DMS114 treated with DMSO at 0.1 percent for 48 hours (cell line): ENCODE results near the gene OR51B6.
"Not testable (repeated sequence)": the region's sequence is repeated elsewhere in the genome, so short reads cannot be mapped to it uniquely, and the experiment has no call there.

Experiments used
- DNase-seq: peaks from one replicate; lab custom pipeline; 2025; ENCODE audit not compliant: unreplicated experiment; lab: John Stamatoyannopoulos, UW

OR51B6 gene

DNA sequence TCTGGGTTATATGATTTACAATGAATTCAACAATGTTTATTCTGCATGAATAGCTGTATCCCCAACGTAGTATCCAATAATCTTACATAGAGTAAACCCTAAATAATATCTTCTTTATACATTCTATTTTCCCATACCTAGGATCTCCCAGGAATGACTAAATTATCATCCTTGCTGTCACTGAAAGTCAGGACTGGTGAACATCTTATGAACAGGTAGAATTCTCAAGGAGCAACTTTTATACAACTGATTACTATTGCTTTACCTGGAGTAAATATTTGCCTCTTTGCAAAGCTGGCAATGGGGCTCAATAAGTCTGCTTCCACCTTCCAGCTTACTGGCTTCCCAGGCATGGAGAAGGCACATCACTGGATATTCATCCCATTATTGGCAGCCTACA, at the start of gene OR51B6:
TSS of gene OR51B6 (plus strand) at position 301 of the 400 bp plus-strand sequence. CDS start at position 301, 0 bp downstream.
- no peak for DNase-seq

DNA sequence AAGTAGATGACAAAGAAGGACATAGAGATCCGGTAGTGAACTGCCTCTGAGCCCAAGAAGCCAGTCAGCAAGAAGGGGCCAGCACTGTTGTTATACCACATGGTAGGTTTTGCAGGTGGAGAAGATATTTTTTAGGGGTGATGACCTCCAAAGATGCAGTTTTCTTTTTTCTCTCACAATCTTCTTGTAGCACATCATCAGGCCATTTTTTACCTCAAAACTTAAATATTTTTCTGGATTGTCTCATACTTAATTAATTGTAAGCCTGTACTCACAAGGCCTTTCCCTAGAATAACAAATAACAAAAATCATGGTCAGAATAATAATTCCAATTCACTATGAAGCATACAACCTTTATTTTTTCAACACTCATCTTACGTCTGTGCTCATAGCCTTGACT, 49.5 kb upstream of the OR51B6 start, which contains the start of gene OR51B4:
TSS of gene OR51B4 (minus strand) at position 101 of the 400 bp plus-strand sequence. CDS start at position 101, 0 bp downstream.
- no peak for DNase-seq

- DNase-seq: no peak
These were observed 47.7 kb upstream of the OR51B6 start for GRCh38 chr11:5303626-5304025.

DNA sequence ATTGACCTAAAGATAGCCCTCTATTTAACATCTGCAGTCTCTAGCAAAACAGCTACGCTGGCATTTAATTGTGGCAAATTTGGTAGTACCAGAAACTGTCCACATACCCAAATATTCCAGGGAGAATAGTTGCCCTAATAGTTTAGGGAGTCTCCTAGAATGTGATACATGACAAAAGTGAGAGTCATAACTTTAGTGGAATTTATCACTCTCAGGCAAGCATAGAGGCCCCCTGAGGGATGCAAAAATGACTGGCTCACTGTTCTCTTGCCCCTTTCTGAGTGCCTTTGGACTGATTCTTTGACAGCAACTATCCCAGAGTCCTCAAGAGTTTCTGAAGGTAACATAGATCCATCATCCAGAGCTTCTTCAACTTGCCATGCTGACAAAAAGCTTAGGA, 47.3 kb upstream of the OR51B6 start:
- DNase-seq: no peak

GRCh38 chr11:5307256-5308019, 43.9 kb upstream of the OR51B6 start:
- no peak for DNase-seq

- DNase-seq: no peak
These were observed 40.9 kb upstream of the OR51B6 start for GRCh38 chr11:5310423-5310822.

DNA sequence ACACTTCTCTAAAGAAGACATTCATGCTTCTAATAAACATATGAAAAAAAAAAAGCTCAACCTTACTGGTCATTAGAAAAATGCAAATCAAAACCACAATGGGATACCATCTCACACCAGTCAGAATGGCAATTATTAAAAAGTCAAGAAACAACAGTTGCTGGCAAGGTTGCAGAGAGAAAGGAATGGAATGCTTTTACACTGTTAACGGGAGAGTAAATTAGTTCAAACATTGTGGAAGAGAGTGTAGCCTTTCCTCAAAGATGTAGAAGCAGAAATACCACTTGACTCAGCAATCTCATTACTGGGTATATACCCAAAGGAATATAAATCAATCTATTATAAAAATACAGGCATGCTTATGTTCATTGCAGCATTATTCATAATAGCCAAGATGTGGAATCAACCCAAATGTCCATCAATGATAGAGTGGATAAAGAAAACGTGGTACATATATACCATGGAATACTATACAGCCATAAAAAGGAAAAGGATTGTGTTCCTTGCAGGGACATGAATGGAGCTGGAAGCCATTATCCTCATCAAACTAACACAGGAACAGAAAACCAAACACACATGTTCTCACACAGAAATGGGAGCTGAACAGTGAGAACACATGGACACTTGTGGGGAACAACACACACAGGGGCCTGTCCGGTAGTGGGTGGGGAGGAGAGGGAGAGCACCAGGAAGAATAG, 37.8 kb upstream of the OR51B6 start:
- DNase-seq: not testable (repeated sequence)

DNA sequence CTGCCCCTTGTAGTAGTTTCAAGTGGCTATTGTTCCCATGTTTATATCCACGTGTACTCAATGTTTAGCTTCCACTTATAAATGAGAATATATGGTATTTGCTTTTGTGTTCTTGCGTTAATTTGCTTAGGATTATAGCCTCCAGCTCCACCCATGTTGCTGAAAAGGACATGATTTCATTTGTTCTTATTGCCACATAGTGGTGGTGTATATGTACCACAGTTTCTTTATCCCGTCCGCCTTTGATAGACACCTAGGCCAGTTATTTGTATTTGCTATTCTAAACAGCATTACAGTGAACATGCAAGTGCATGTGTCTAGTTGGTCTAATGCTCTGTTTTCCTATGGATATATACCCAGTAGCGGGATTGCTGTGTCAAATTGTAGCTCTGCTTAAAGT, 34.0 kb upstream of the OR51B6 start:
- no peak for DNase-seq

DNA sequence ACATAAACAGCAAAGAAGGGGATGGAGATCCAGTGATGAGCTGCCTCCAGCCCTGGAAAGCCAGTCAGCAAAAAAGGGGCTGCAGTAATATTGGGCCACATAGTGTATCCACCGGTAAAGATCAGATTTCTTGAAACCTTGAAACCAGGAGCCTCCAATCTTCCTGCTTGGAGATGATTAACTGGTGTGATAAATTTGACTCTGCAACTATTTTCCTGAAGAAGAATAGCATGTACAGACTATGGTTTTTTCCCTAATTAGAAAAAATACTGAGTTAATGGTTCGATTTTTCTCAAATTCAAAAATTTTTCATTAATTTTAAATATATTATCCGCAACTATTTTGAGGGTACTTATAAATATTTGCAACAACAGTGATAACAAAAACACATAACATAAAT, 27.1 kb upstream of the OR51B6 start, which contains the start of gene OR51B2:
TSS of gene OR51B2 (minus strand) at position 101 of the 400 bp plus-strand sequence. CDS start at position 101, 0 bp downstream.
- no peak for DNase-seq

GRCh38 chr11:5335170-5335569, 16.1 kb upstream of the OR51B6 start:
- DNase-seq: no peak

DNA sequence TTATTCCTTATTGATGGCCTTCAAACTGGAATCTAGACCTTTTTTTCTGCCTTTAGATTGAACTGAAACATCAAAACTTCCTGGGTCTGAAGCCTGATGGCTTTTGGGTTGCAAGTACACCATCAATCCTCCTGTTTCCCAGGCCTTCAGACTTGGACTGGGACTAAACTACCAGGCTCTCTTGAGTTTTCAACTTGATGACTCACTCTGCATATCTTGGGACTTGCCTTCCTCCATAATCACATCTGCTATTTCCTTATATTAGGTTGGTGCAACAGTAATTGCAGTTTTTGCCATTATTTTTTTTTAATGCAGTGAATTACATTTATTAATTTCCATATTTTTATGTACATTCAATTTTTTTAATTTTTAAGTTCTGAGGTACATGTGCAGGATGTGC, 15.0 kb upstream of the OR51B6 start:
- no peak for DNase-seq

GRCh38 chr11:5337253-5337652, 14.1 kb upstream of the OR51B6 start:
- not testable (repeated sequence) for DNase-seq

DNA sequence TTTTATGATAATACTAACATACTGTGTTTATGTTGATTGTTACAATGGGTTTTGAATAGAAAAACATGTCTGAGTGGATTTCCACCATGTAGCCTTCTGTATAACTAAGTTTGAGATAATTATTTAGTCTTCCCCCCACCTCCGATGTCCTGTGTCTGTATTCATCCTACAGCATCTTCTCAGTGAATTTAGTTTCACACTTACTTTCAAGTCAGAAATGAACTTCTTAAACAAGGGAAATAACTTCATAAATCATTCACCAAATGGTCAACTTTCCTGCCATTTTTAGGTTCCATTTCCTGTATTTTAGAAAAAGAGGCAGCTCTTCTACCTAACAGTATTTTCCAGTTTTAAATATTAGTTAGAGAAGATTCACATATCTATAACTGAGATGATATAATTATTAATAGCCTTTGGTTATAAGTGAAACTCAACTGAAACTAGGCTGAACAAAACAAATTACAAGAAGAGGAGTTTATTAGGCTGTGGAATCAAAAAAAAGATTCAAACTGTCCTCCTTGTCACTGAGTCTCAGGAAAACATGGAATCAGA, 11.5 kb upstream of the OR51B6 start:
- DNase-seq: no peak

- no peak for DNase-seq
These were observed 7.6 kb upstream of the OR51B6 start, which contains the start of gene OR51B5 for GRCh38 chr11:5343474-5344335. TSS of gene OR51B5 (minus strand) at chr11:5343524. CDS start at chr11:5343524, 0 bp downstream.

- DNase-seq: no peak
These were observed 5.5 kb upstream of the OR51B6 start for GRCh38 chr11:5345831-5346230.

DNA sequence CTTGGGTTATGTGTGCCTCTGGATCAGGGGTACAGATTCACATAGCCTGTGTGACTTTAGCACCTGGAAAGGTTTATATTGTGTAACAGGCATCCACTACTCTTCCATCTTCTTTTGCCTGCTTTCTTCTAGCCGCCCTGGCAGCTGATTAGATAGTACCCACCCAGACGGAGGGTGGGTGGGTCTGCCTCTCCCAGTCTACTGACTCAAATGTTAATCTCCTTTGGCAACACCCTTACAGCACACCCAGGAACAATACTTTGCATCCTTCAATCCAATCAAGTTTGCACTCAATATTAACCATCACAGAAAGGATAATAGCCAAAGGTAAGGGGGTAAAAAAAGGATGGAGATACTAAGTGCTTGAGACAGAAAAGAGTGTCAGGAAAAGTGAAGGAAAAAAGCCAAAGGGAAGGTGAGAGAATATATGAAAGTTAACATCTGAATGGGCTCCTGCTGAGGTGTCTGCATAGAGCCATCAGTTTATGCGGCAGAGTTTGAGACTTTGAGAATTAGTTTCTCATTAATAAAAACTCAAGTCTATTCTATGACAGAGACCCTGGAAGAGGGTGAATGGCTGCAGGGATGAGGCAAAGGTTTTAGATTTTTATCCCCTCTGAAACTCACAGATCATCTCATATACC, 2.6 kb upstream of the OR51B6 start:
- DNase-seq: no peak

GRCh38 chr11:5349550-5349949, 1.8 kb upstream of the OR51B6 start:
- no peak for DNase-seq

DNA sequence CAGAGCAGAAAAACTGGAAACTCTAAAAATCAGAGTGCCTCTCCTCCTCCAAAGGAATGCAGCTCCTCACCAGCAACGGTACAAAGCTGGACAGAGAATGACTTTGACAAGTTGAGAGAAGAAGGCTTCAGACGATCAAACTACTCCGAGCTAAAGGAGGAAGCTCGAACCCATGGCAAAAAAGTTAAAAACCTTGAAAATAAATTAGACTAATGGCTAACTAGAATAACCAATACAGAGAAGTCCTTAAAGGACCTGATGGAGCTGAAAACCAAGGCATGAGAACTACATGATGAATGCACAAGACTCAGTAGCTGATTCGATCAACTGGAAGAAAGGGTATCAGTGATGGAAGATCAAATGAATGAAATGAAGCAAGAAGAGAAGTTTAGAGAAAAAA, 4.7 kb downstream of the OR51B6 start:
- DNase-seq: not testable (repeated sequence)

DNA sequence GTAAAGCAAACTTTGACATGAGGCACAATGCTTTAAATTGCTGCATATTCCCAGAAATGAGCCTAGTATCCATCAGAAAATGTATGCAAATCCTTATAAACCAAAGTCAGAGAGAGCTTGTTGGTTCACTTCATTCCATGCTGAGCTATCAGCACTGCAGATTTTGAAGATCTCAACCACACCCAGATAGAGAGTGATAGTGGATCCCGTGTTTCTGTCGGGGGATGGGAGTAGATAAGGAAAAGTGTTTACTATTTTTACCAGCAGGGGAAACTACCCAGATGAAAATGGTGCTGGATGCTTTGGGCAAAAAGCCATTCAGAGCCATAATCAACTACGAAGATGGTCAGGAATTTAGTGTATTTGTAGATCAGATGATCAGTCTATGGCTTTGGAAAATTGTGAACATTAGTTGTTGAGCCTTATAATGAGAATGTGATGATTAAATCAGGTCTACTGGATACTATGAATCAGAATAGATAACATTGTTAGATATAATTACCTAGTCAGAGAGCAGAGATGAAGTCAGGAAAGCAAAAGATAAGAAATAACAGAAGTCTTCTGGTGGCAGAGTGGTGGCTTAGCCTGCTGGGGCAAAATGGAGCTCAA, 10.8 kb downstream of the OR51B6 start:
- DNase-seq: no peak

- no peak for DNase-seq
These were observed 12.4 kb downstream of the OR51B6 start for GRCh38 chr11:5363679-5364078.
